ENCODE measurements around the gene PNO1. TPM values are rescaled to one million over a fixed set of nuclear protein-coding genes. Genes with fewer than 3 reads are reported as not detected.

The PNO1 gene
- total and polyA plus RNA-seq, 10 of the 15 experiments (the other 5 are each of a cell fraction or from before 2014, with no cell fraction given), result 9.7 to 60.2 (median 30.3) TPM

- H3K36me3 ChIP-seq (ENCODE audit: control insufficient read depth in 2 of 2, insufficient read depth in 2 of 2, low read length in 1 of 2), result no peaks in the 10 kb centered on the region; a peak in 1 of 4 replicates
- no peaks in the 10 kb centered on the region for H3K9me3 ChIP-seq (replicated peaks; ENCODE audit: control insufficient read depth, insufficient read depth, low read length)
- H3K4me2 ChIP-seq (ENCODE audit: control insufficient read depth, insufficient read depth), result peak overlapping the region; percentile 80
- 40% methylated on average over 2 of the region's 2 CpGs for WGBS (ENCODE audit: insufficient coverage, insufficient replicate concordance, low lambda C conversion rate, missing lambda C conversion rate)
- intact Hi-C loops (cut with micrococcal nuclease; ENCODE audit: unreplicated experiment), result no loop called here
- no peak overlapping the region for H3K9ac ChIP-seq (ENCODE audit: control insufficient read depth, insufficient read depth, low read length)
- ChIA-PET POLR2A (no interaction called here), CTCF (interaction anchor here (1.1 to 1.7 kb wide), 6 partner anchors 9 to 336 kb away, joined by 3 to 4 read pairs (median 3); partner anchors contain the start of gene C1D), SMC1A (ENCODE audit: uncharacterized antibody, unreplicated experiment) (interaction anchor here (1.7 kb wide), 1 partner anchor 155 kb away, joined by 6 read pairs; no protein-coding TSS in a partner anchor), RAD21 (ENCODE audit: unreplicated experiment) (interaction anchor here (0.6 to 1.5 kb wide), 6 partner anchors 29 to 336 kb away, joined by 3 to 6 read pairs (median 3); partner anchors contain the start of gene C1D)
- in situ Hi-C loops (cut with MboI), result no loop called here
- H3K4me1 ChIP-seq (ENCODE audit: control insufficient read depth, insufficient read depth, low read length), result peaks cover 16% of the 10 kb centered on the region
- no peaks in the 10 kb centered on the region for H3K27me3 ChIP-seq (replicated peaks in 1 of 2; ENCODE audit: control insufficient read depth in 2 of 2, insufficient read depth in 2 of 2, low read length in 1 of 2)
- TF ChIP-seq RAD51 (IDR thresholded peaks at IDR 0.05), result no peak
- peak; percentile 95 for TF ChIP-seq SPI1 (IDR thresholded peaks at IDR 0.05; ENCODE audit: borderline replicate concordance, insufficient read depth, low read depth, low read length)
- TF ChIP-seq BCL11A (IDR thresholded peaks at IDR 0.05; ENCODE audit: low read depth, low read length), result 0 out of 2 replicates have a peak, but pooled peaks have one; percentile 18
- no peak for TF ChIP-seq SUZ12 (IDR thresholded peaks at IDR 0.05; ENCODE audit: unreplicated experiment)
- peak in 1 of 2 experiments; percentile 69; a peak in 2 of 4 replicates for TF ChIP-seq EP300 (IDR thresholded peaks at IDR 0.05; ENCODE audit: borderline replicate concordance in 1 of 2, control insufficient read depth in 1 of 2, low read depth in 2 of 2, low read length in 2 of 2)
- TF ChIP-seq RUNX3 (IDR thresholded peaks at IDR 0.05; ENCODE audit: low read length), result peak; percentile 85
- peak; percentile 51; the same call in 1 of the 2 replicates for TF ChIP-seq PKNOX1 (IDR thresholded peaks at IDR 0.05)
- no peak for TF ChIP-seq PAX5 (IDR thresholded peaks at IDR 0.05; ENCODE audit: borderline replicate concordance, low read depth, low read length)
- no peak for TF ChIP-seq MLLT1 (IDR thresholded peaks at IDR 0.05)
- peak; percentile 72; the same call in 1 of the 2 replicates for TF ChIP-seq ZNF24 (IDR thresholded peaks at IDR 0.05)
- TF ChIP-seq REST (IDR thresholded peaks at IDR 0.05; ENCODE audit: low read depth, low read length), result no peak
- TF ChIP-seq MXI1 (IDR thresholded peaks at IDR 0.05; ENCODE audit: low read depth, low read length), result peak; percentile 50; the same call in 1 of the 2 replicates
- no peak for TF ChIP-seq TCF7 (IDR thresholded peaks at IDR 0.05; ENCODE audit: borderline replicate concordance)
- TF ChIP-seq STAT1 (conservative IDR thresholded peaks at IDR 0.05), result no peak
- TF ChIP-seq IRF5 (IDR thresholded peaks at IDR 0.05; ENCODE audit: borderline replicate concordance), result no peak
- H3K27ac ChIP-seq (ENCODE audit: control insufficient read depth, insufficient read depth), result peak overlapping the region; percentile 42
- ATAC-seq (peak; percentile 96), FAIRE-seq (peak; percentile 75), DNase-seq (ENCODE audit: low read depth, low spot score) (peak; percentile 31)
- no peaks in the 10 kb centered on the region for H3K79me2 ChIP-seq (ENCODE audit: control insufficient read depth, insufficient read depth, low read length)
- no peaks in the 10 kb centered on the region for H4K20me1 ChIP-seq (ENCODE audit: control insufficient read depth, insufficient read depth)
- H3K4me3 ChIP-seq, result no peak overlapping the region
- BruUV-seq (replicated peaks), result no TSS peak
- H2AFZ ChIP-seq (ENCODE audit: control insufficient read depth, low read depth, low read length), result peak overlapping the region; percentile 56; the same call in 1 of the 2 replicates
Observed at GRCh38 chr2:68127358-68128242, 30.1 kb upstream of the PNO1 start.

All from GM12878 (cell line).